HT-29 (cell line): ENCODE results near the gene FSD1. TPM values are rescaled to one million over a fixed set of nuclear protein-coding genes. Genes with fewer than 3 reads are reported as not detected.
A peak's percentile ranks its signal among the peaks of the same experiment; 100 is the strongest.
"Not testable (repeated sequence)": the region's sequence is repeated elsewhere in the genome, so short reads cannot be mapped to it uniquely, and the experiment has no call there.

Experiments used
- DNase-seq: peaks from one replicate; pipeline ENCODE4 v3.0.0-alpha.2; 2015; ENCODE audit warnings: low spot score
- total RNA-seq: library from RNA; depleted of rRNA; stranded (reverse); fragments of >200 nt; shearing (Covaris generic); gene quantifications from 2 replicates; pipeline ENCODE4 v1.2.3, GENCODE V29; 2014; rRNA removed

FSD1 gene
- 0.41 and 0.60 TPM in 2 replicates for total RNA-seq

GRCh38 chr19:4304538-4305256 is at the start of gene FSD1:
FSD1 (plus strand) TSS chr19:4304598; CDS start chr19:4304747, 149 bp downstream.
- no peak for DNase-seq

DNA sequence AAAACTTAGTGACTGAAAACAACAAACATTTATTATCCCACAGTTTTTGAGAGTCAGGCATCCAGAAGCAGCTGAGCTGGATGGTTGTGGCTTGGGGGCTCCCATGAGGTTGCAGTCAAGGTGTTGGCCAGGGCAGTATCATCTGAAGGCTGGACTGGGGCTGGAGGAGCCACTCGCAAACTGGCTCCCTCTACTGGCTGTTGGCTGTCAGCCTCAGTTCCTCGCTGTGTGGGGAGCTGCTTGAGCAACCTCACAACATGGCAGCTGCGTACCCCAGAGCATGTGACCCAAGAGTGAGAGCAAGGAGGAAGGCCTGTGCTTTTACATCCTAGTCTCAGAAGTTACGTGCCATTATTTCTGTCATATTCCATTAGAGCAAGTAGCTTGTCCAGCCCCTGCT is 47.8 kb upstream of the FSD1 start:
- no peak for DNase-seq

DNA sequence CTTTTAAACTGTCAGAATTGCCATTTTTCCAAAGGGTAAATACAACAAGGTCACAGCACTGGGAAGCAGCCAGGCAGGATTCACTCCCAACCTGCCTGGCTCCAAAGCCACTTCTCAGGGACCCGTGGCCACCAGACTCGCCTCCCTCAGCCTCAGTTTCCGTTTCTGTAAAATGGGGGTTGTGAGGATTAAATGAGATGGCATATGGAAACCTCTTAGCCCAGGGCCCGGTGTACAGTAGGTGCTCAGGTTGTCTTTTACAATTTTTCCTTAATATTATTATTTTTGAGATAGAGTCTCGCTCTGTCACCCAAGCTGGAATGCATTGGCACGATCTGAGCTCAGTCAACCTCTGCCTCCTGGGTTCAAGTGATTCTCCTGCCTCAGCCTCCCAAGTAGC is 47.4 kb upstream of the FSD1 start:
- DNase-seq = no peak

GRCh38 chr19:4258181-4258580 is 46.2 kb upstream of the FSD1 start:
- DNase-seq = no peak

GRCh38 chr19:4260613-4261191 is 43.7 kb upstream of the FSD1 start:
- no peak for DNase-seq

DNA sequence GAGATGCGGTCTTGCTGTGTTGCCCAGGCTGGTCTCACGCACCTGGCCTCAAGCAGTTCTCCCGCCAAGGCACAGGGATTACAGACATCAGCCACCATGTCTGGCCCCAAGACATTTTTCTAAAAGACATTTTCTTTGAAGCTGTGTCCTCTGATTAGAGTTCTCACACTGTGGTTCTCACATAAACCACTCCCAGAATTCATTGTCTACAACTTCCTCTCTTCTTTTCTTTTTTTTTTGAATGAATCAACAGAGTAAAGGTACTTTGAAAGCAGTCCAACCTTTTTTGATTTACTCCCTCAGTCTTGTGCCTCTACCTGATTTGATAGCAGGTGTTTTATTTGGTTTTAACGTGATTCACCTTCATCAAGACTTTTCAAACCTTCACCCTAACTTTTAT is 39.6 kb upstream of the FSD1 start:
- no peak for DNase-seq

DNA sequence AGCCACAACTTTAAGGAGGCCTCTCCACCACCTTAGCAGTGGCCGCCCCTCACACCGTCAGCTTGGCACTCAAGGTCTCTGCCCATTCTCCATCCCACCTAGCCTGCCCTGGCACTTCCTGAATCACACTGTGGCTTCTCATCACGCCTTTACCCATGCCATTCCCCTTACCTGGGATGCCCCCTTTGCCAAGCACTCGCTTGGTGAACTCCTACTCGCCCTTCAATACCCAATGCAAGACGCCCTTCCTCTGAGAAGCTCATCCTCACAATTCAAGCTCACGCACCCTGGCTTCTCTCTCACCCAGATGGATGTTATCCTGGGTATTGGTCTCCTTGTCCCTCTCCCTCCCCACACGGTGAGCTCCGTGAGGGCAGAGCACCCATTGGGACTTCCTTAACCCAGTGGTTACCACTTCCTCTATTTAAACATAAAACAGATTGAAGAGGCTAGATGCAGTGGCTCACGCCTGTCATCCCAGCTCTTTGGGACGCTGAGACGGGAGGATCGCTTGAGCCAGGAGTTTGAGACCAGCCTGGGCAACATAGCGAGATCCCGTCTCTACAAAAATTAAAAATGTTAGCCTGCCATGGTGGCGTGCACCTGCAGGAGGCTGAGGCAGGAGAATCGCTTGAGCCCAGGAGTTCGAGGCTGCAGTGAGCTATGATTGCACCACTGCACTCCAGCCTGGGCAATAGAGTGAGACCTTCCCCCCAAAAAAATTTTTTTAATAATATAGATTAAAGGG is 38.0 kb upstream of the FSD1 start:
- DNase-seq = no peak

- peak; percentile 81 for DNase-seq
Measured at GRCh38 chr19:4267101-4267900, 37.1 kb upstream of the FSD1 start.

- no peak for DNase-seq
Measured at GRCh38 chr19:4267901-4268815, 36.2 kb upstream of the FSD1 start.

DNA sequence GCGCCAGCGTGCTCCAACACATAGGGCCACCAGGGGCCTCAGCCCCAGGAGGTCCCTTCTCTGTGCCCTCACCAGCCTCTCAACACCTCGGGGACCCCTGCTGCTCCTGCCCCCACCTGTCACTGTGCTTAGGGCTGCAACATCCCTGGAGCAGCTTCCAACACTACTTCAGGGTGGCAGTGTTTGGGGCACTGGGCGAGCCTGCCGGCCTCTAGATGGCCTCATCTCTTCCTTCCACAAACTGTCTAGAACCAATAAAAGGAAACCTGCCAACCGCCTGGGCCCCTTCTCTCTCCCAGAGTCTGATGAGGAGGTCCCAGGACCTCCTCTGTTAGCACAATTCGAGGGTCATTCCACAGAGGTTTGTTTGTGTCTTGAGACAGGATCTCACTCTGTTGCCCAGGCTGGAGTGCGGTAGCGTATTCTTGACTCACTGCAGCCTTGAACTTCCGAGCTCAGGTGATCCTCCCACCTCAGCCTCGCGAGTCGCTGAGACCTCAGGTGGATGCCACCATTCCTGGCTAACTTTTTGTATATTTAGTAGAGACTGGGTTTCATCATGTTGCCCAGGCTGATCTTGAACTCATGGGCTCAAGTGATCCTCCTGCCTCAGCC is 35.5 kb upstream of the FSD1 start:
- DNase-seq = no peak

GRCh38 chr19:4272894-4273293 is 31.5 kb upstream of the FSD1 start:
- no peak for DNase-seq

DNA sequence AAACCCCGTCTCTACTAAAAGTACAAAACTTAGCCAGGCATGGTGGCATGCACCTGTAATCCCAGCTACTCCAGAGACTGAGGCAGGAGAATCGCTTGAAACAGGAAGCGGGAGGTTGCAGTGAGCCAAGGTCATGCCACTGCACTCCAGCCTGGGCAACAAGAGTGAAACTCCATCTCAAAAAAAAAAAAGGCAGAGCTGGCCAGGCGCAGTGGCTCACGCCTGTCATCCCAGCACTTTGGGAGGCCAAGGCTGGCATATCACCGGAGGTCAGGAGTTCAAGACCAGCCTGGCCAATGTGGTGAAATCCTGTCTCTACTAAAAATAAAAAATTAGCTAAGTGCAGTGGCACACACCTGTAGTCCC is 30.1 kb upstream of the FSD1 start:
- not testable (repeated sequence) for DNase-seq

- no peak for DNase-seq
Measured at GRCh38 chr19:4277191-4277696, 27.2 kb upstream of the FSD1 start.

DNA sequence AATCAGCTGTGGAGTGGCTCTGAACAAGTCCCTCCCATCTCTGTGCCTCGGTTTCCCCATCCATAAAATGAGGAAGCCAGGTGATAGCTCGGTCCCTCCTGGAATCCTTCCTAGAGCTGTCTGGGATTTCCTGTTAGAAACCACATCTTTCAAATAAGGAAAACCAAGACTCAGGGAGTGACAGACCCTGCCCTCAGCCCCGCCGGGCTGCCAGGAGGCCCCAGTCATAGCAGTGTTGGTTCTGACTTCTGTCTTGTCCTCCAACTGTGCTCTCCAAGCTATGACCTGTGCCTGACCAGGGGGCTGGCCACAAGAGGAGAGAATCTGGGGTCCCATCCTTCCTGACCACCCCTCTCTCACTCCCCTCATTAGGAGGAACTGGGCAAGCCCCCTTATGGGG is 26.4 kb upstream of the FSD1 start:
- DNase-seq = no peak

DNA sequence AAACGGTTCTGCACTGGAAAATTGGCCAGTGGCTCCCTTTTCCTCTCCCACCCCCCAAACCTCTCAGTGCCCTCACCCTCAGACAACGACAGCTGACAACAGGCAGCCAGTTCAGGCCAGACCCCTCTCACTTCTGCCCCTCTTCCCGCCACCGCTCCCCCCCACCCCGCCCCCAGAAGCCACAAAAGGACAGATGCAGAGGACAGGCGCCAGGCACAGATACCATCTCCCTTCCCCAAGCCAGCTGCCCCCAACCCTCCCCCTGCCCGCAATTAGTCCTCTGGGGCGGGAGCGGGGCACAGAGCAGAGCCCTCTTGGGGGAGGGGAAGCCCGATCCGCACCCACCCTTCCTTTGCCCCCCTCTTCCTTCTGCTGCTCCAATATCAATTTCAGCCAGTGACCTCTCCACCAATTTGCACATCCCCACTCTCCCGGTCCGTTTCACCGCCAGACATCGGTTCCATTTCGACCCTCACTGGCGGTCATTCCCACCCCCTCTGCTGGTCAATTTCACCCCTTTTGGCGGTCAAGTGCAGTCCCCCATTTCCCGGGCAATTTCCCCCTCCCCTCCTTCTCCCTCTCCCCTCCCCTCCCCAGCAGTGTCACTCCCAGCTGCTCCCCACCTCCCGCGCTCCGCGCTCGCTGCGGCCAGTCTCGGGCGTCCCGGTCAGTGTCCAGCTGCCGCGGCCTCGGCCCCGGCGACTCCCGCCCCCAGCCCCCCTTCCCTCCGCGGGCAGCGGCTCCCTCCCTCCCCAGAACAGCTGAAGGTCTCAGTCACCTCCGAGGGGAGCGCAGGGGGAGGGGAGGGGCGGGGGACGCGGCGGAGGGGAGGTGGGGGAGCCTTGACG is 25.8 kb upstream of the FSD1 start, which contains the start of gene SHD:
Gene SHD, plus strand, starts transcription at position 848 of the 848 bp plus-strand sequence. CDS start 798 bp downstream, outside the sequence.
- DNase-seq = no peak

GRCh38 chr19:4279267-4279529 is 25.2 kb upstream of the FSD1 start:
- no peak for DNase-seq

GRCh38 chr19:4279530-4280422 is 24.6 kb upstream of the FSD1 start:
- DNase-seq = no peak
